ENCODE data around the gene ALPL. TPM values are rescaled to one million over a fixed set of nuclear protein-coding genes. Genes with fewer than 3 reads are reported as not detected.
"Not testable (repeated sequence)": the region's sequence is repeated elsewhere in the genome, so short reads cannot be mapped to it uniquely, and the experiment has no call there.

Gene ALPL
- total RNA-seq (2021), result 84.8 and 92.9 TPM in 2 replicates
- long read RNA-seq, transcript ALPL-205 (5 exons, 703 nt), result minor isoform, 5 of 375 reads
- long read RNA-seq, transcript ALPL-204 (12 exons, 2,589 nt), result major isoform, 260 of 375 reads
- long read RNA-seq, transcript ALPL-207 (11 exons, 2,131 nt), result minor isoform, 22 of 375 reads
- long read RNA-seq, partial matches to known transcripts, result 28 of 375 reads
- long read RNA-seq, other reads (novel, unspliced or antisense), result 60 of 375 reads

- peaks cover 31% of the 10 kb centered on the region for H3K27me3 Mint-ChIP-seq (ENCODE audit: low read depth)
- H3K36me3 Mint-ChIP-seq (ENCODE audit: insufficient read depth in 1 of 3, low read depth in 3 of 3), result peaks cover 0 to 14% (median 11%) of the 10 kb centered on the region in 3 experiments; a peak in 3 of 7 replicates
- Histone ChIP-seq H2BK20ac (ENCODE audit: low read depth, low read length, poor library complexity, severe bottlenecking) (no peak within 1 kb of the TSS), H3K4ac (ENCODE audit: low read depth, low read length) (no peak within 1 kb of the TSS), H3K18ac (ENCODE audit: insufficient read length, low read depth, low read length) (peak within 1 kb of the TSS; percentile 63), H3K79me1 (ENCODE audit: insufficient read depth, low read depth, low read length, poor library complexity, severe bottlenecking) (no peaks in the 10 kb centered on the region), H3K23ac (ENCODE audit: insufficient read length, low read depth, low read length) (no peak within 1 kb of the TSS), H3K14ac (ENCODE audit: insufficient read depth, low read length) (peak within 1 kb of the TSS; percentile 89; the same call in 1 of the 2 replicates), H3T11ph (ENCODE audit: low read length) (no peak within 1 kb of the TSS), H2BK5ac (ENCODE audit: insufficient read length, low read length) (no peak within 1 kb of the TSS), H2BK12ac (ENCODE audit: insufficient read length, low read depth, low read length) (no peak within 1 kb of the TSS), H3K27ac (ENCODE audit: insufficient read length, low read depth, low read length) (no peak within 1 kb of the TSS), H4K91ac (ENCODE audit: insufficient read length, low read depth, low read length) (no peak within 1 kb of the TSS), H2BK120ac (ENCODE audit: low read depth, low read length, poor library complexity, severe bottlenecking) (no peak within 1 kb of the TSS), H3K9me3 (ENCODE audit: control insufficient read depth, low read depth, low read length) (no peaks in the 10 kb centered on the region), H2BK15ac (ENCODE audit: low read depth, low read length) (0 out of 2 replicates have a peak within 1 kb of the TSS, but pooled peaks have one; percentile 29), H4K8ac (replicated peaks; ENCODE audit: insufficient read length, low read depth, low read length) (no peak within 1 kb of the TSS), H3K79me2 (ENCODE audit: insufficient read depth, low read length) (peaks cover 7% of the 10 kb centered on the region; the same call in 1 of the 2 replicates), H3K56ac (ENCODE audit: insufficient read length, low read depth, low read length) (no peak within 1 kb of the TSS), H3K9ac (ENCODE audit: extremely low read depth, insufficient read length, low read length) (peak within 1 kb of the TSS; percentile 43), H3K27me3 (ENCODE audit: insufficient read depth, low read length) (peaks cover 3% of the 10 kb centered on the region; the same call in 1 of the 2 replicates), H3K4me2 (ENCODE audit: insufficient read depth, insufficient read length, low read length) (peak within 1 kb of the TSS; percentile 43), H2AK5ac (ENCODE audit: insufficient read length, low read length) (no peak within 1 kb of the TSS), H2AFZ (ENCODE audit: low read length) (no peak within 1 kb of the TSS), H3K23me2 (ENCODE audit: insufficient read length, low read depth, low read length, poor library complexity, severe bottlenecking) (peaks cover 11% of the 10 kb centered on the region), H4K20me1 (ENCODE audit: control insufficient read depth, insufficient read depth, insufficient read length) (no peaks in the 10 kb centered on the region), H3K4me1 (ENCODE audit: insufficient read depth, low read length) (0 out of 2 replicates have a peak, but pooled peaks cover 2% of the 10 kb centered on the region), H4K5ac (ENCODE audit: insufficient read length, low read depth, low read length) (no peak within 1 kb of the TSS)
- peaks cover 28 to 30% of the 10 kb centered on the region in 2 experiments for H3K4me1 Mint-ChIP-seq
- H3K4me3 Mint-ChIP-seq, result peak within 1 kb of the TSS; percentile 71 to 84
- WGBS (ENCODE audit: extremely low coverage, insufficient read length, low lambda C conversion rate), result no CpG with 5 or more reads among the region's 67 CpGs
- DNase-seq, result no peak
- peak within 1 kb of the TSS; percentile 42 to 94 (median 53); a peak in 6 of 7 replicates for H3K27ac Mint-ChIP-seq
- no peaks in the 10 kb centered on the region; a peak in 1 of 5 replicates for H3K9me3 Mint-ChIP-seq
- TF ChIP-seq, protein P1, sequence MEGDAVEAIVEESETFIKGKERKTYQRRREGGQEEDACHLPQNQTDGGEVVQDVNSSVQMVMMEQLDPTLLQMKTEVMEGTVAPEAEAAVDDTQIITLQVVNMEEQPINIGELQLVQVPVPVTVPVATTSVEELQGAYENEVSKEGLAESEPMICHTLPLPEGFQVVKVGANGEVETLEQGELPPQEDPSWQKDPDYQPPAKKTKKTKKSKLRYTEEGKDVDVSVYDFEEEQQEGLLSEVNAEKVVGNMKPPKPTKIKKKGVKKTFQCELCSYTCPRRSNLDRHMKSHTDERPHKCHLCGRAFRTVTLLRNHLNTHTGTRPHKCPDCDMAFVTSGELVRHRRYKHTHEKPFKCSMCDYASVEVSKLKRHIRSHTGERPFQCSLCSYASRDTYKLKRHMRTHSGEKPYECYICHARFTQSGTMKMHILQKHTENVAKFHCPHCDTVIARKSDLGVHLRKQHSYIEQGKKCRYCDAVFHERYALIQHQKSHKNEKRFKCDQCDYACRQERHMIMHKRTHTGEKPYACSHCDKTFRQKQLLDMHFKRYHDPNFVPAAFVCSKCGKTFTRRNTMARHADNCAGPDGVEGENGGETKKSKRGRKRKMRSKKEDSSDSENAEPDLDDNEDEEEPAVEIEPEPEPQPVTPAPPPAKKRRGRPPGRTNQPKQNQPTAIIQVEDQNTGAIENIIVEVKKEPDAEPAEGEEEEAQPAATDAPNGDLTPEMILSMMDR (conservative IDR thresholded peaks at IDR 0.05), result no peak
Observed at GRCh38 chr1:21509351-21510112, at the start of gene ALPL. TSS of gene ALPL (plus strand) at chr1:21509423. CDS start at chr1:21554082, 44,659 bp downstream.

DNA sequence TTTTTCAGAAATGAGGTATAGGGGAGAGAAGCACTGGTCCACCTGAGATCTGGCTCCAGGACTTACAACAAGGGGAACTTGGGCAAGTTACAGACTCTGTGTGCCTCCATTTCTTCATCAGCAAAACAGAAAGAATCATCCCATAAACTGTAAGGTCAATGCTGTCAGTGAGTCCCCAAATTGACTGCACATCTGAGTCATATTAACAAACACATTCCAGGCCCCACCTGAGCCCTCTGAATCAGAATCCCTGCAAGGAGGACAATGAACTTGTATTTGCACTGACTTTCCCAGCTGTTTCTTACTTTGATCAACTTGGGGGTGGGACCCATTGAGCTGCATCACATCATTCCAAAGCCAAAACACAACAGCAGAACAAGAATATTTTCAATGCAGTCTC lies 44.1 kb upstream of the ALPL start:
- not testable (repeated sequence) for H3K9ac ChIP-seq (ENCODE audit: extremely low read depth, insufficient read length, low read length); H4K20me1 ChIP-seq (ENCODE audit: control insufficient read depth, insufficient read depth, insufficient read length); H2BK12ac ChIP-seq (ENCODE audit: insufficient read length, low read depth, low read length); H3K4me2 ChIP-seq (ENCODE audit: insufficient read depth, insufficient read length, low read length); H2BK20ac ChIP-seq (ENCODE audit: low read depth, low read length, poor library complexity, severe bottlenecking); H3K9me3 ChIP-seq (ENCODE audit: control insufficient read depth, low read depth, low read length); H3K27me3 Mint-ChIP-seq (ENCODE audit: low read depth); H2AFZ ChIP-seq (ENCODE audit: low read length); H3K14ac ChIP-seq (ENCODE audit: insufficient read depth, low read length); H3K4me3 Mint-ChIP-seq; H3K27ac Mint-ChIP-seq; H2BK5ac ChIP-seq (ENCODE audit: insufficient read length, low read length); H4K5ac ChIP-seq (ENCODE audit: insufficient read length, low read depth, low read length); H3K79me1 ChIP-seq (ENCODE audit: insufficient read depth, low read depth, low read length, poor library complexity, severe bottlenecking); H3K18ac ChIP-seq (ENCODE audit: insufficient read length, low read depth, low read length); H3K23ac ChIP-seq (ENCODE audit: insufficient read length, low read depth, low read length); H3K4ac ChIP-seq (ENCODE audit: low read depth, low read length); H4K8ac ChIP-seq (replicated peaks; ENCODE audit: insufficient read length, low read depth, low read length); H3T11ph ChIP-seq (ENCODE audit: low read length); H2BK120ac ChIP-seq (ENCODE audit: low read depth, low read length, poor library complexity, severe bottlenecking); H3K27ac ChIP-seq (ENCODE audit: insufficient read length, low read depth, low read length); H3K79me2 ChIP-seq (ENCODE audit: insufficient read depth, low read length); H3K4me1 ChIP-seq (ENCODE audit: insufficient read depth, low read length); DNase-seq; H3K56ac ChIP-seq (ENCODE audit: insufficient read length, low read depth, low read length); H3K36me3 Mint-ChIP-seq (ENCODE audit: insufficient read depth in 1 of 3, low read depth in 3 of 3); H2AK5ac ChIP-seq (ENCODE audit: insufficient read length, low read length); H2BK15ac ChIP-seq (ENCODE audit: low read depth, low read length); H3K23me2 ChIP-seq (ENCODE audit: insufficient read length, low read depth, low read length, poor library complexity, severe bottlenecking); H4K91ac ChIP-seq (ENCODE audit: insufficient read length, low read depth, low read length); H3K27me3 ChIP-seq (ENCODE audit: insufficient read depth, low read length); H3K9me3 Mint-ChIP-seq
- peaks cover 25 to 31% of the 10 kb centered on the region in 2 experiments for H3K4me1 Mint-ChIP-seq
